IPS DF 19.7 (cell line): ENCODE measurements around the gene VSIG10L.

ENCODE experiments used
- DNase-seq: peaks from one replicate; pipeline ENCODE4 v3.0.0-alpha.2; 2013; ENCODE audit warnings: low read depth, low spot score

Gene VSIG10L

GRCh38 chr19:51365211-51365964 is 23.4 kb upstream of the VSIG10L start:
- DNase-seq, result no peak

- DNase-seq, result no peak
Measured at GRCh38 chr19:51364200-51365106, 22.5 kb upstream of the VSIG10L start.

GRCh38 chr19:51361239-51361638 is 19.3 kb upstream of the VSIG10L start:
- no peak for DNase-seq

GRCh38 chr19:51359294-51359693 is 17.4 kb upstream of the VSIG10L start:
- DNase-seq, result no peak

- DNase-seq, result no peak
Measured at GRCh38 chr19:51357952-51358351, 16.0 kb upstream of the VSIG10L start.

- no peak for DNase-seq
Measured at GRCh38 chr19:51356159-51356801, 14.3 kb upstream of the VSIG10L start.

GRCh38 chr19:51354742-51355148 is 12.8 kb upstream of the VSIG10L start:
- DNase-seq, result no peak

DNA sequence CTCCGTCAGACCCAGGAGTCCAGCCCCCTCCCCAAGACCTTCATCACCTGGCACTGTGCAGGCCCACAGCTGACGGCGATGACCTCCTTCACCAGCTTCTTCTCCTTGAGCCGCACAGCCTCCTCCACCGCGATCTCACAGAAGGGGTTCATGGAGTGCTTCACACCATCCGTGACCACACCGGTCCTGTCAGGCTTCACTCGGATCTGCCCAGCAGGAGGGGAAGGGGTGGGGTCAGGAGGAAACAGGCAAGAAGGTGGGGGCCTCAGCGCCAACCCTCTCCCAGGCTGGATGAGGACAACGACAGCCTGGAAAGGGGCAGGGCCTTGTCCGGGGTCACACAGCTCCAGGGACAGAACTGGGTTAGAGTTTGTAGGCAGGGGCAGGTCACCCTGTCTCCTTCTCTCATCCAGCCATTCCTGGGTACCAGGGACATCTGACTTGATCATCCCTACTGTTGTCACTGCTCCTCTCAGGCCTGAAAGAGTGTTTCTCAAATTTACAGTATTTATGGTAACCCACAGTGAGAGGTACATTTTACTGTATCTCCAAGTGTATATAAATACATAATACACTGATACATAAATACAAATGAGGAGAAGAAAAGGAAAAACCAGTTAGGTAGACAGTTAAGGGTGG is 12.3 kb upstream of the VSIG10L start:
- no peak for DNase-seq

- DNase-seq, result no peak
Measured at GRCh38 chr19:51352783-51353360, 10.9 kb upstream of the VSIG10L start.

DNA sequence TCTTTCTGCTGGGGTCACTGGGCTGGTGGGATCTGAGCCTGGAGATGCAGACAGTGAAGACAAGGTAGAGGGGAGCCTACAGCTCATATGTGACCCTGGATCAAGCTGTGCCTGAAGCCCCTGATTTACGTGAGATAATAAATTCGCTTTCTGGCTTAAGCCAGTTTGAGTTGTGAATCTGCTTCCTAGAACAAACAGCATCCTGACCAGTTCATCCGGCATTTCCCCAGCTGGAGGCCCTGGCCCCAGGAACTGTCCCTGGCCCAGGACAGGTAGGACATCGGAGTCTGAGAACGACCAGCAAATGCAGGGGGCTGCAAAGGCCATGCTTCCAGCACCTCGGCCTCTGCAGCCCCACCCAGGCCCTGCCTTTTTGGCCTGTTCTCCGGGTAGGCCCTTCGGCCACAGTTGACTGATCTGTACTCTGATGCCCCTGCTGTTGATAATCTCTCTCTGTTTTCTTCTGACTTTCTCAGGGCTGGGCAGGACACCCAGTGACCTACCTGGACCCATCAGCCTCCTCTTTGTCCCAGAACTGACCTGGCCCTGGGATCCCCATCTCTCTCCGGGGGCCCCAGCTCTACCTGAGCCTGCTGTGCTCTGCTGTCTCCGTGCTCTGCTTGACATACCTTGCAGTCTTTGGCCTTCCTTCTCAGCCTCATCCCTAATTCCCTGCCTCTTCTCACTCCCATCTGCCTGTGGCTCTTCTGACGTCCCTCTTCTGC is 9.5 kb upstream of the VSIG10L start:
- no peak for DNase-seq

- no peak for DNase-seq
Measured at GRCh38 chr19:51347209-51347928, 5.4 kb upstream of the VSIG10L start.

GRCh38 chr19:51346742-51347141 is 4.8 kb upstream of the VSIG10L start:
- DNase-seq, result no peak

DNA sequence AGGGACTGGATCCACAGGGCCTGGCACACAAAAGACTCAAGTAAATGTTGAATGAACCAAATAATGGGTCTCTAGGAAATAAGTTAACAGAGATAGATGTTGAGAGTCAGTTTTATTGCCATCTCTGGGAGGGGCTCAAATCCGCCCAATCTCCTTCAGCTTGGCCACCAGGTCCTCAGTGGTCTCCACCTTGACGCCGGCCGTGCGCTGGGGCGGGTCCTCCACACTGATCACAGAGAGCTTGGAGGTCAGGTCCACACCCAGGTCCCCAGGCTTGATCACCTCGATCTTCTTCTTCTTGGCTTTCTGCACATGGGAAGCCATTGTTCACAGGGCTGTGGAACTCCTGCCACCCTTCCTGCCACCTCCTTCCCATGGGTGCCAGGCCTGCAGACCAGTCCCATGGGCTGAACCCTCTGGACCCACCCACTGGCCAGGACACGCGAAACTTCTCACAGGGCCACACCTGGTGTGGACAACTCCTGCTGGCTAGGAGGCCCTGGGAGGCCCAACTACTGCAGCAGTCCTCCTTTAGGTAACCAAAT is 3.2 kb upstream of the VSIG10L start:
- DNase-seq, result no peak

DNA sequence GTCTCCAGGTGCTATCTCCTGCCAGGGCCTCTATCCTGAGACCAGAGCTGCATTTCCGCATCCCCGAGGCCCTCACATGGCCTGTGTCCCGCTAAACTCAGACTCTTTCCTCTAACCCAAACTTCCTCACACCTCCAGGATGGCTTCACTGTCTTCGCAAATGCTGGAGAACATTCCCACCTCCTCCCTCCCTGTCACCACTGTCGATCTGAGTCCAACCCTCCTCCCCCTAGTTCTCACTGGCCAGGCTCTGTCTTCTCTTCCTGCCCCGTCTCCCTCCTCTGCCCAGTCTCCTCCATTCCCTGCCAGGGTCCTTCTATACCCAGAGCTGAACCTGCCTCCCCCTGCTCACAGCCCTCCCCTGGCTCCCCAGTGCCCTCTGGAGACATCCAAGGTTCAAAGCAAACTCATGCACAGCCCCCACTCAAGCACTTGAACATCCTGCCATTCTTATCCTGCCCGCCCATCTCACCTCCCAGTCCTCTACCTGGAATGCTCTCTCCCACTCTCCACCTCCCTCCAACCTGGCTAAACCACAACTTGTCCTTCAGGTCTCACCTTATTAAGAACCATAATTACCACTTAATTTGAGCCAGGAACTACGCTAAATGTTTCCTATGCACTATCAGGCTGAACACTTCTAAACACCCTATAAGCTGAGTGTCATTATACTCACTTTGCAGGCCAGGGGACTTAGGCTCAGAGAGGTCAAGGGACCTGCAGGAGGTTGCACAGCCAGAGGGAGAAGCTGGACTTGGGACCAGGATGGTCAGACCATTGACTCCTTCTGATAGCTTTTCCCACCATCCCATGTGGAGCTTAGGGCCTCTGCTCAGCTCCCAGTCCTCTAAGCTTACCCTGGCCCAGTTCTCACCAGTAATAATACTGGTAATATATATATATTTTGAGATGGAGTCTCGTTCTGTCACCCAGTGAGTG is 961 bp upstream of the VSIG10L start:
- no peak for DNase-seq

GRCh38 chr19:51341066-51341465 is 873 bp downstream of the VSIG10L start:
- DNase-seq, result no peak

DNA sequence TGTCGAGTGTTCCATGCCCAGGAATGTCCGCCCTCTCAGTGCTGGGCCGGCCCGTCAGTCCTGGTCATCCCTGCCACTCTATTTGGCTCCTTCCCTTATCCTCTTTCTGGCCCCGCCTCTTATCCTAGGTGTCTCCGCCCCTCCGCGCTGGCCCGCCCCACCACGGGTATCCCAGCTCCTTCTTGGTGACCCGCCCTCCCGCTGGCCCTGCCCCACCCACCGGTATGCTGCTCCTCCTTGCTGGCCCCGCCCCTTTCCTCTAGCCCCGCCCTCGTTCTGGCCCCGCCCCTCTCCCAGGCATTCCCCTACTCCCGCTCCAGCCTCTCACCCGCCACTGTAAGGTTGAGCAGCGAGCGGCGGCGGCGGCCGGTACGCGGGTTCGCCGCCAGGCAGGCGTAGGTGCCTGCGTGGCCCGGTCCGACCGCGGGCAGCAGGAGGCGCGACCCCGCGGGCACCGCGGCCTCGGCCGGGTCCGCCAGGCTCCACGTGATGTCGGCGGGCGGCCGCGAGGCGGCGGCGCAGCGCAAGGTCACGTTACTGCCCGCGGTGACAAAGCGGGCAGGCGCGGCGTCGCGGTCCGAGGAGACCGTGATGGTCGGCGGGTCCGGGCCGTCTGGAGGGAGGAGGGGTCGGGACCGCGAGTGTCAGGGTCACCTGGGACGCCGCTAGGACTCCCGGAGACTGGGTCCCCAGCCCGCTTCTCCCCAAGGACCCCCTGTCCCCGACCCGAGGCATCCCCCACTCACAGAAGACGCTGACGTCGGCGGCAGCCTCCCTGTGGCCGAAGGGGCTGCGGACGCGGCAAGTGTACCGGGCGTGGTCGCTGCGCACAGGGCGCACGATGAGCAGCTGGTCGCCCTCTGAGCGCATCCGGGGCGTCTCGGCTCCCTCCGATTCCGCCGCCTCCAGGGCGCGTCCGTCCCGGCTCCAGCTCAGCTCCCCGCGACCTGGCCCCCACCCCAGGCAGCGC is 2.0 kb downstream of the VSIG10L start:
- no peak for DNase-seq

- DNase-seq, result no peak
Measured at GRCh38 chr19:51339313-51339686, 2.6 kb downstream of the VSIG10L start.
